Esophagus muscularis mucosa (tissue), 4 donors: ENCODE data around the gene ZSCAN31. TPM values are rescaled to one million over a fixed set of nuclear protein-coding genes. Genes with fewer than 3 reads are reported as not detected.

Source experiments
- DNase-seq: peaks from one replicate; pipeline ENCODE4 v3.0.0-alpha.2; 2017; ENCODE audit errors: extremely low spot score
- H3K27ac ChIP-seq, 4 donors: fragments of 200-600 bp; sonication (generic); replicated peaks in 1 of 4; 1 replicate in 3 of 4; 2 replicates in 1 of 4; pipeline ENCODE4 v1.5.1; 2016 to 2019; ENCODE audit warnings: mild to moderate bottlenecking in 1 of 4
- H3K27me3 ChIP-seq, 4 donors: fragments of 200-600 bp; sonication (generic); one replicate each; pipeline versions ENCODE4 v1.5.1 to v1.6.0; 2016 to 2019
- H3K36me3 ChIP-seq, 4 donors: fragments of 200-600 bp; sonication (generic); one replicate each; pipeline ENCODE4 v1.5.1; 2016 to 2019
- H3K4me1 ChIP-seq, 4 donors: fragments of 200-600 bp; sonication (generic); one replicate each; pipeline ENCODE4 v1.5.1; 2016 to 2019
- H3K4me3 ChIP-seq, 4 donors: fragments of 200-600 bp; sonication (generic); 1 replicate in 2 of 4; 2 replicates in 2 of 4; pipeline ENCODE4 v1.5.1; 2016 to 2019; ENCODE audit warnings: mild to moderate bottlenecking in 4 of 4, moderate library complexity in 1 of 4
- H3K9me3 ChIP-seq, 4 donors: fragments of 200-600 bp; sonication (generic); 1 replicate in 3 of 4; 2 replicates in 1 of 4; pipeline ENCODE4 v1.5.1; 2016 to 2019
- EP300 ChIP-seq: sonication (generic); formaldehyde crosslinking; IDR thresholded peaks from one replicate; pipeline ENCODE4 v1.6.1; 2017; ENCODE audit warnings: antibody characterized with exemption
- POLR2A ChIP-seq: fragments of 450-650 bp; IDR thresholded peaks from one replicate; pipeline ENCODE4 v1.6.1; 2017; ENCODE audit warnings: antibody characterized with exemption, moderate library complexity, mild to moderate bottlenecking, low read depth
- POLR2AphosphoS5 ChIP-seq, 2 donors: sonication (generic); formaldehyde crosslinking; IDR thresholded peaks; one replicate each; pipeline ENCODE4 v1.6.1; 2017; ENCODE audit warnings: antibody characterized with exemption in 2 of 2
- whole genome bisulfite sequencing: methylation state at CpG from one replicate; pipeline ENCODE4 v1.1.5; 2018; 5-methylcytosine and 5-hydroxymethylcytosine counted together
- intact Hi-C: fragments of 100-400 bp; cut with DNase I; formaldehyde crosslinking; loops from one replicate; pipeline ENCODE4 v1.15.1; 2023
- total RNA-seq, 4 donors: library from RNA; depleted of rRNA; stranded (reverse); fragments of >200 nt; gene quantifications; one replicate each; pipeline versions ENCODE4 v1.1.0 to v1.2.1, GENCODE V29; 2016
- TF ChIP-seq, protein P1 (sequence below), 3 experiments: fragments of 200-600 bp in 2 of 3; fragments of 450-650 bp in 1 of 3; sonication (generic) in 2 of 3; IDR thresholded peaks; one replicate each; pipeline ENCODE4 v1.5.1; 2017 to 2019; ENCODE audit warnings: antibody characterized with exemption in 3 of 3, mild to moderate bottlenecking in 2 of 3, moderate library complexity in 1 of 3

Gene ZSCAN31
- total RNA-seq, 4 donors from 2014 or later = 13.1 to 39.1 (median 24.1) TPM

DNA sequence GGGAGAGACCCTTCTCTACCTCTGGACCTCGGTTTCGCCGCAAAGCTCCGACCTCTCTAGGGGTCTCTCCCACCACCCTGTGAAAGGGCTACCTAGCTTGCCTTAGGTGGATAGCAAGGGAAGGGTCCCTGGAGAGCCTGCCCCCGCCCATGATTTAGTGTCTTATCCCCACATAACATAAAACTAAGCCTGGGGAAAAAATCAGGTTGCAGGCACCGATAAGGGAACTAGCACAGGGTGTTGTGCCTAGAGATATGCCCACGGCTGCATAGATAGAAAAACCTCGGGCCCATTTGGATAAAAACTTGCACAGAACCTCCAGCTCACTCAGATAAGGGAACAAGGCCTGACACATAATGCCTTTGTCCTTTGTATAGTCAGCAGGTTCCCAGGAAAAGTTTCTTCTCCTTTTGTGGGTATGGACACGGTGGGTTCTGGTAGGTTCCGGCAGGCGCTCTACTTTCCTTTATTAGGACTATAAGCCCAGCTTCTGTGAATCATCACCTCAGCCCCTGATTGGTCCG, 846 bp downstream of the ZSCAN31 start:
- intact Hi-C loops = no loop called here
- Histone ChIP-seq H3K36me3 (no peaks in the 10 kb centered on the region), H3K9me3 (no peaks in the 10 kb centered on the region), H3K4me3 (peak overlapping the region; percentile 70 to 72 (median 72)), H3K27me3 (no peaks in the 10 kb centered on the region), H3K4me1 (peaks cover 11 to 35% (median 26%) of the 10 kb centered on the region in 4 donors), H3K27ac (peak overlapping the region; percentile 86 to 97 (median 96))
- 38% methylated on average over 12 of the region's 12 CpGs for WGBS
- no peak for DNase-seq
- TF ChIP-seq POLR2A (no peak), EP300 (no peak), POLR2AphosphoS5 (IDR thresholded peaks at IDR 0.05) (no peak)
- TF ChIP-seq, protein P1, sequence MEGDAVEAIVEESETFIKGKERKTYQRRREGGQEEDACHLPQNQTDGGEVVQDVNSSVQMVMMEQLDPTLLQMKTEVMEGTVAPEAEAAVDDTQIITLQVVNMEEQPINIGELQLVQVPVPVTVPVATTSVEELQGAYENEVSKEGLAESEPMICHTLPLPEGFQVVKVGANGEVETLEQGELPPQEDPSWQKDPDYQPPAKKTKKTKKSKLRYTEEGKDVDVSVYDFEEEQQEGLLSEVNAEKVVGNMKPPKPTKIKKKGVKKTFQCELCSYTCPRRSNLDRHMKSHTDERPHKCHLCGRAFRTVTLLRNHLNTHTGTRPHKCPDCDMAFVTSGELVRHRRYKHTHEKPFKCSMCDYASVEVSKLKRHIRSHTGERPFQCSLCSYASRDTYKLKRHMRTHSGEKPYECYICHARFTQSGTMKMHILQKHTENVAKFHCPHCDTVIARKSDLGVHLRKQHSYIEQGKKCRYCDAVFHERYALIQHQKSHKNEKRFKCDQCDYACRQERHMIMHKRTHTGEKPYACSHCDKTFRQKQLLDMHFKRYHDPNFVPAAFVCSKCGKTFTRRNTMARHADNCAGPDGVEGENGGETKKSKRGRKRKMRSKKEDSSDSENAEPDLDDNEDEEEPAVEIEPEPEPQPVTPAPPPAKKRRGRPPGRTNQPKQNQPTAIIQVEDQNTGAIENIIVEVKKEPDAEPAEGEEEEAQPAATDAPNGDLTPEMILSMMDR (IDR thresholded peaks at IDR 0.05) = no peak

DNA sequence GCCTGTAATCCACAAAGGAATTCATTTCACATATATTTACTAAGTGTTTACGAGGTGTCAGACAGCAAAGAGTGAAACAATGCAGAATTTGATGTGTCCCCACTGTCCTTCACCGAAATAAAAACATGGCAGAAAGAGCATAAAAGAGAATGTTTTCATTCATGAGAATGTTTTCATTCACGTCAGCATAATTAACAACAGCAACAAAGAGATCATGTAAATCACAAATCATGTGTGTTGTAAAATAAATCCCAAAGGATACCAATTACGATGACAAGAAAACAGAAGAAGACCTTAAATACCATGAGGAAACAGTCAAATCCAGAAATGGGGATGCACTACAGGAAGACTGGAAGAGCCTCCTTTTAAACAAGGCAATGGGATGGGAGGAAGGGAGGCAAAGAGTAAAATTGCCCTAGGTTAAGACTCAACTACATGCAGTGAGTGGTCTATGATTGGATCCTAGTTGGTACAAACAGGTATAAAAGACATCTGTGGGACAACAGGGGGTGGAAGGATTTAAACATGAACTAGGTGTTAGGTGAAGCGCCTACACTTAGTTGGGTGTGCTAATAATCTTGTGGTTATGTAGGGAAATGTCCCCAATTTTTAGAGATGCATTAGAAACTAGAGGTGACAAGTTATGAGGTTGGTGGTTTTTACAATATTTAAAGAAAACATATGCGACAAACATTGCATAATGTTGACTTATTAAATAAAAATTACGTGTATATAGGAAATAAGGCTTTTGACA, 1.5 kb downstream of the ZSCAN31 start:
- no peaks in the 10 kb centered on the region for H3K9me3 ChIP-seq
- peaks cover under 1 to 2% (median under 1%) of the 10 kb centered on the region in 4 donors for H3K36me3 ChIP-seq
- DNase-seq = no peak
- TF ChIP-seq POLR2AphosphoS5 (IDR thresholded peaks at IDR 0.05) (no peak), POLR2A (no peak), EP300 (no peak)
- TF ChIP-seq, protein P1 (IDR thresholded peaks at IDR 0.05) = no peak
- H3K4me1 ChIP-seq = peaks cover 11 to 35% (median 26%) of the 10 kb centered on the region in 4 donors
- H3K27me3 ChIP-seq = no peaks in the 10 kb centered on the region
- H3K27ac ChIP-seq = peak overlapping the region; percentile 86 to 97 (median 96)
- intact Hi-C loops = loop anchor here (5.0 kb wide), 1 partner anchor 52 kb away; the partner anchor contains the start of gene PGBD1
- peak overlapping the region; percentile 70 to 72 (median 72) for H3K4me3 ChIP-seq
- WGBS = 84% methylated on average over 7 of the region's 7 CpGs

DNA sequence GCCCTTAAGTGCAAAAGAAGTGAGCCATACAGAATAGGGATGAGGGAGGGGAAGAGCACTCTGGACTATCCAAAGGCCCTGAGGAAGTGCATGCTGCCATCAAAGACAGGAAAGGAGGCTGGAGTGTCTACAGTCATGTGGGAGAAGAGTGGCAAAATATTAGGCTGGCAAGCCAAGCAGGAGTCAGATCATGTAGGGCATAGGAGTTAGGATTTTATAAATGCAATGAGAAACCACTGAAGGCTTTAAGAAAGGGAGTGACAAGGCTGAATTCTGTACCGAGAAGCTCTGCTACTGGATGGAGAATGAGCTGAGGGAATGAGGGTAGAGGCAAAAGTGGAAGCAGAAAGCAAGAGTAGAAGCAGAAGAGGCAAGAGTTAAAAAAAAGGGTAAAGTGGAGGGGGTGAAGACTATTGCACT, 2.3 kb downstream of the ZSCAN31 start:
- H3K27ac ChIP-seq = peak overlapping the region in 3 of 4 donors; percentile 3 to 96 (median 96)
- H3K27me3 ChIP-seq = no peaks in the 10 kb centered on the region
- no peak overlapping the region for H3K4me3 ChIP-seq
- H3K36me3 ChIP-seq = peaks cover 4 to 10% (median 8%) of the 10 kb centered on the region in 4 donors
- 93% methylated on average over 1 of the region's 1 CpG for WGBS
- TF ChIP-seq POLR2AphosphoS5 (IDR thresholded peaks at IDR 0.05) (no peak), EP300 (no peak), POLR2A (no peak)
- TF ChIP-seq, protein P1 (IDR thresholded peaks at IDR 0.05) = no peak
- peaks cover 11 to 35% (median 26%) of the 10 kb centered on the region in 4 donors for H3K4me1 ChIP-seq
- no peak for DNase-seq
- intact Hi-C loops = loop anchor here (5.0 kb wide), 1 partner anchor 51 kb away; the partner anchor contains the start of gene PGBD1
- peaks cover 0 to 6% (median 0%) of the 10 kb centered on the region in 4 donors for H3K9me3 ChIP-seq

DNA sequence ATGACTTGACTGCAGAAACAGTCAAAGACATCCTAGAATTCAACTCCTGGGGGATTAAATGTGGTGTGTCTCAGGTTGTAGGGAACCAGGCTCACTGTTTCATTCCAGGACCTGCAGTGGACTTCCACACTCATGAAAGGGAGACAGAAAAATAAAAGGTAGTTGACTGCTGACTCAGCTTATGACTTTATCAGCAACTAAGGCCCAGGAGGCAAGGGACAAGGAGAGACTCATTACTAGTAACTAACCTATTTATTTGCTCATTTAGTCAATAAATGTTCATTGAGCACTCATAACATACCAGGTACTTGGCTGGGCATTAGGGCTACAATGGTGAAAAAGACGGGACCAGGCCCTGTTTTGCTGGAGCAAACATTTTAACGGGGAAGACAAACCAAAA, 2.9 kb downstream of the ZSCAN31 start:
- no peak for DNase-seq

More for the DNA sequence above, 2.9 kb downstream of the ZSCAN31 start:
- whole genome bisulfite sequencing = 93% methylated on average over 2 of the region's 2 CpGs
- Histone ChIP-seq H3K9me3 (peaks cover 0 to 9% (median 2%) of the 10 kb centered on the region in 4 donors), H3K4me3 (no peak overlapping the region), H3K4me1 (peaks cover 11 to 34% (median 26%) of the 10 kb centered on the region in 4 donors), H3K27me3 (no peaks in the 10 kb centered on the region), H3K27ac (peak overlapping the region in 2 of 4 donors; percentile 3 to 96), H3K36me3 (peaks cover 8 to 12% (median 10%) of the 10 kb centered on the region in 4 donors)
- TF ChIP-seq POLR2A = no peak
- TF ChIP-seq EP300 = no peak
- TF ChIP-seq, protein P1 (IDR thresholded peaks at IDR 0.05) = no peak
- TF ChIP-seq POLR2AphosphoS5 (IDR thresholded peaks at IDR 0.05) = no peak
- intact Hi-C loops = loop anchor here (5.0 kb wide), 1 partner anchor 51 kb away; the partner anchor contains the start of gene PGBD1
